GDM1 (cell line): ENCODE results near the gene IRF7.

Experiments
- DNase-seq: peaks from one replicate; lab custom pipeline; 2025; lab: John Stamatoyannopoulos, UW

IRF7 gene

GRCh38 chr11:640021-640706, 24.4 kb upstream of the IRF7 start:
- DNase-seq = no peak

- DNase-seq = no peak
Measured at GRCh38 chr11:639332-639955, 23.7 kb upstream of the IRF7 start.

- DNase-seq = no peak
Measured at GRCh38 chr11:638631-639331, 23.0 kb upstream of the IRF7 start.

- DNase-seq = no peak
Measured at GRCh38 chr11:637593-638521, 22.1 kb upstream of the IRF7 start.

- no peak for DNase-seq
Measured at GRCh38 chr11:637333-637592, 21.5 kb upstream of the IRF7 start.

GRCh38 chr11:636511-637332, 21.0 kb upstream of the IRF7 start, which contains the start of gene DRD4:
DRD4 (plus strand) TSS chr11:637269; CDS start chr11:637305, 36 bp downstream.
- DNase-seq = no peak

- no peak for DNase-seq
Measured at GRCh38 chr11:635945-636510, 20.3 kb upstream of the IRF7 start.

GRCh38 chr11:630871-631270, 15.1 kb upstream of the IRF7 start:
- DNase-seq = no peak

- DNase-seq = no peak
Measured at GRCh38 chr11:629237-629583, 13.5 kb upstream of the IRF7 start.

GRCh38 chr11:628056-628455, 12.3 kb upstream of the IRF7 start:
- no peak for DNase-seq

- no peak for DNase-seq
Measured at GRCh38 chr11:627308-627576, 11.5 kb upstream of the IRF7 start.

- DNase-seq = no peak
Measured at GRCh38 chr11:626475-627307, 10.9 kb upstream of the IRF7 start, which contains the start of gene SCT. SCT (minus strand) TSS chr11:627181; CDS start chr11:627143, 38 bp downstream.

- DNase-seq = no peak
Measured at GRCh38 chr11:625636-626268, 10.0 kb upstream of the IRF7 start.

- DNase-seq = no peak
Measured at GRCh38 chr11:624705-625635, 9.2 kb upstream of the IRF7 start, which contains the start of gene CDHR5. CDHR5 (minus strand) TSS chr11:624955; CDS start chr11:624902, 53 bp downstream.

GRCh38 chr11:623999-624704, 8.4 kb upstream of the IRF7 start:
- DNase-seq = no peak

- no peak for DNase-seq
Measured at GRCh38 chr11:623349-623869, 7.7 kb upstream of the IRF7 start.

GRCh38 chr11:621838-622237, 6.1 kb upstream of the IRF7 start:
- no peak for DNase-seq
